ENCODE data around the gene ATG9B.

The ATG9B gene

DNA sequence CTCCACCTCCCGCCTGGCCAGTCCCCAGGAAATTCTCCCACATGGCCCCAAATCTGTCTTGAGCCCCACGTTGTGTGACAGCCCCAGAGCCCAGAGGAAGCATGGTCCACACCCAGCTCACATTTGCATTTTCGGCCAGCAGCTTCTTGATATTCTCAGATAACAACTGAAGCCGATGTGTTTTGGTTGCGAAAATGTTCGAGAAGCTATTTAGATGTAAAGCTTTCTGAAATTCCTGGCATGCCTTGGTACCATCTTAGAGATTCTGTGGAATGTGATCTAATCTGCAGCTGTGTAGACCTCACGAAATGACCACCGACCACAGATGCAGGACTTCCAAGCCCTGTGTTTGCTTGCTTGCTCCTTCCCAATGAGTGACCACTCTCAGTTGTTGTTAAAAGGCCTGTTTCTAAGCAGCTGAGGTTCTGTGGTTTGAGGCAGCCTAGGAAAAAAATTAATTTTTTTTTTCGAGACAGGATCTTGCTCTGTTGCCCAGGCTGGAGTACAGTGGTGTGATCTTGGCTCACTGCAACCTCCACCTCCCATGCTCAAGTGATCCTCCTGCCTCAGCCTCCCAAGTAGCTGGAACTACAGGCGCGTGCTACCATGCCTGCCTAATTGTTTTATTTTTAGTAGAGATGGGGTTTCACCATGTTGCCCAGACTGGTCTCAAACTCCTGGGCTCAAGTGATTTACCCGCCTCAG is 43.9 kb upstream of the ATG9B start:
- ATAC-seq, result peak; percentile 13; the same call in 1 of the 3 replicates
- no peak for TF ChIP-seq RARB (CRISPR knock-in tag; IDR thresholded peaks at IDR 0.05)
- peak; percentile 35; the same call in 1 of the 2 replicates for TF ChIP-seq ISL1 (CRISPR knock-in tag; IDR thresholded peaks at IDR 0.05)

DNA sequence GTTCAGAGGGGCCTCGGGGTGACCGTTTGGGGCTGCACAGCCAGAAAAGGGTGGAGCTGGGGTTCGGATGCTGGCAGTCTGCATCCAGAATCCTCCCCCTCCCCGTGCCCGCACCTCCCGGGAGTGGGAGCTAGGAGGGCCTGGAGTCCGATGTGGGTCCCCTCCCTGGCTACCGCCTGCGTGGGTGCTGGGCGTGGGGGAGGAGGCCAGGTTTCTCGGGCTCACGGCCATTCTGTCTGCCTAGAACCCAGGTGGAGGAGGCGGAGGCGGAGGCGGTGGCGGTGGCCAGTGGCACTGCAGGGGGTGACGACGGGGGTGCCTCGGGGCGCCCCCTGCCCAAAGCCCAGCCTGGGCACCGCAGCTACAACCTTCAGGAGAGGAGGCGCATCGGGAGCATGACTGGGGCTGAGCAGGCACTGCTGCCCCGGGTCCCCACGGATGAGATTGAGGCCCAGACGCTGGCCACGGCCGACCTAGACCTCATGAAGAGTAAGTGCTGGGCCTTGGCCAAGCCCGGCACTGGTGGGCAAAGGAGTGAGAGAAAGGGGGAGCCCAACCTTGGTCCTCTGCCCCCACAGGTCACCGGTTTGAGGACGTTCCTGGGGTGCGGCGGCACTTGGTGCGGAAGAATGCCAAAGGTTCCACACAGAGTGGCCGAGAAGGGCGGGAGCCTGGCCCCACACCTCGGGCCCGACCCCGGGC is 42.1 kb upstream of the ATG9B start:
- ATAC-seq, result no peak
- TF ChIP-seq, protein P1, sequence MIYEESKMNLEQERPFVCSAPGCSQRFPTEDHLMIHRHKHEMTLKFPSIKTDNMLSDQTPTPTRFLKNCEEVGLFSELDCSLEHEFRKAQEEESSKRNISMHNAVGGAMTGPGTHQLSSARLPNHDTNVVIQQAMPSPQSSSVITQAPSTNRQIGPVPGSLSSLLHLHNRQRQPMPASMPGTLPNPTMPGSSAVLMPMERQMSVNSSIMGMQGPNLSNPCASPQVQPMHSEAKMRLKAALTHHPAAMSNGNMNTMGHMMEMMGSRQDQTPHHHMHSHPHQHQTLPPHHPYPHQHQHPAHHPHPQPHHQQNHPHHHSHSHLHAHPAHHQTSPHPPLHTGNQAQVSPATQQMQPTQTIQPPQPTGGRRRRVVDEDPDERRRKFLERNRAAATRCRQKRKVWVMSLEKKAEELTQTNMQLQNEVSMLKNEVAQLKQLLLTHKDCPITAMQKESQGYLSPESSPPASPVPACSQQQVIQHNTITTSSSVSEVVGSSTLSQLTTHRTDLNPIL (CRISPR knock-in tag; IDR thresholded peaks at IDR 0.05; ENCODE audit: low read depth), result no peak
- no peak for TF ChIP-seq PPARA (CRISPR knock-in tag; IDR thresholded peaks at IDR 0.05; ENCODE audit: borderline replicate concordance)
- TF ChIP-seq, protein P2, sequence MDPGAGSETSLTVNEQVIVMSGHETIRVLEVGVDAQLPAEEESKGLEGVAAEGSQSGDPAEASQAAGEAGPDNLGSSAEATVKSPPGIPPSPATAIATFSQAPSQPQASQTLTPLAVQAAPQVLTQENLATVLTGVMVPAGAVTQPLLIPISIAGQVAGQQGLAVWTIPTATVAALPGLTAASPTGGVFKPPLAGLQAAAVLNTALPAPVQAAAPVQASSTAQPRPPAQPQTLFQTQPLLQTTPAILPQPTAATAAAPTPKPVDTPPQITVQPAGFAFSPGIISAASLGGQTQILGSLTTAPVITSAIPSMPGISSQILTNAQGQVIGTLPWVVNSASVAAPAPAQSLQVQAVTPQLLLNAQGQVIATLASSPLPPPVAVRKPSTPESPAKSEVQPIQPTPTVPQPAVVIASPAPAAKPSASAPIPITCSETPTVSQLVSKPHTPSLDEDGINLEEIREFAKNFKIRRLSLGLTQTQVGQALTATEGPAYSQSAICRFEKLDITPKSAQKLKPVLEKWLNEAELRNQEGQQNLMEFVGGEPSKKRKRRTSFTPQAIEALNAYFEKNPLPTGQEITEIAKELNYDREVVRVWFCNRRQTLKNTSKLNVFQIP (CRISPR knock-in tag; IDR thresholded peaks at IDR 0.05; ENCODE audit: borderline replicate concordance, low read depth), result no peak
- no peak for TF ChIP-seq CSDC2 (CRISPR knock-in tag; IDR thresholded peaks at IDR 0.05)

DNA sequence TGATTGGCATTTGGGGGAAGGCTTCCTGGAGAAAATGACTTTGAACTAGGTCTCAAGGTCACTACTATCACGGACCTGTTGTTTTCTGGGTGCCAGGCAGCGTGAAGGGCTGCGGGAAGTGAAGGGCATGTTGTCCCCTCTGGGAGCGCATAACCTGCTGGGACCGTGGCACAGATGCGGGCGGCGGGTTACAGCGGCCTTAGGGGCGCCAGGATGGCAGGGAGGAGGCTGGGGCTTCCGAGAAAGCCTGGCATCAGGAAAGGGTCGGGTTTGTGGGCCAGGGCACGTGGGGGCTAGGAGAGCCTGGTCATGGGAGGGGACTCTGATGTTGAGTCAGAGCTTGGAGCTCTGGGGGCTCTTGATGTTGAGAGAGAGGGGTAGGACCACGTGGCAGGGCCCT is 41.2 kb upstream of the ATG9B start:
- TF ChIP-seq PATZ1 (CRISPR knock-in tag; IDR thresholded peaks at IDR 0.05; ENCODE audit: borderline replicate concordance) (no peak), GLIS3 (CRISPR knock-in tag; IDR thresholded peaks at IDR 0.05) (no peak), ZFP3 (CRISPR knock-in tag; IDR thresholded peaks at IDR 0.05) (no peak), BACH2 (CRISPR knock-in tag; IDR thresholded peaks at IDR 0.05; ENCODE audit: borderline replicate concordance) (no peak), ARNTL (CRISPR knock-in tag; IDR thresholded peaks at IDR 0.05; ENCODE audit: borderline replicate concordance, low read depth) (no peak), ISL1 (CRISPR knock-in tag; IDR thresholded peaks at IDR 0.05) (no peak), SNAI2 (CRISPR knock-in tag; IDR thresholded peaks at IDR 0.05) (no peak), ESRRG (CRISPR knock-in tag; IDR thresholded peaks at IDR 0.05) (no peak), OSR1 (CRISPR knock-in tag; IDR thresholded peaks at IDR 0.05) (no peak), TOX (CRISPR knock-in tag; IDR thresholded peaks at IDR 0.05; ENCODE audit: borderline replicate concordance) (no peak)
- TF ChIP-seq, protein P3, sequence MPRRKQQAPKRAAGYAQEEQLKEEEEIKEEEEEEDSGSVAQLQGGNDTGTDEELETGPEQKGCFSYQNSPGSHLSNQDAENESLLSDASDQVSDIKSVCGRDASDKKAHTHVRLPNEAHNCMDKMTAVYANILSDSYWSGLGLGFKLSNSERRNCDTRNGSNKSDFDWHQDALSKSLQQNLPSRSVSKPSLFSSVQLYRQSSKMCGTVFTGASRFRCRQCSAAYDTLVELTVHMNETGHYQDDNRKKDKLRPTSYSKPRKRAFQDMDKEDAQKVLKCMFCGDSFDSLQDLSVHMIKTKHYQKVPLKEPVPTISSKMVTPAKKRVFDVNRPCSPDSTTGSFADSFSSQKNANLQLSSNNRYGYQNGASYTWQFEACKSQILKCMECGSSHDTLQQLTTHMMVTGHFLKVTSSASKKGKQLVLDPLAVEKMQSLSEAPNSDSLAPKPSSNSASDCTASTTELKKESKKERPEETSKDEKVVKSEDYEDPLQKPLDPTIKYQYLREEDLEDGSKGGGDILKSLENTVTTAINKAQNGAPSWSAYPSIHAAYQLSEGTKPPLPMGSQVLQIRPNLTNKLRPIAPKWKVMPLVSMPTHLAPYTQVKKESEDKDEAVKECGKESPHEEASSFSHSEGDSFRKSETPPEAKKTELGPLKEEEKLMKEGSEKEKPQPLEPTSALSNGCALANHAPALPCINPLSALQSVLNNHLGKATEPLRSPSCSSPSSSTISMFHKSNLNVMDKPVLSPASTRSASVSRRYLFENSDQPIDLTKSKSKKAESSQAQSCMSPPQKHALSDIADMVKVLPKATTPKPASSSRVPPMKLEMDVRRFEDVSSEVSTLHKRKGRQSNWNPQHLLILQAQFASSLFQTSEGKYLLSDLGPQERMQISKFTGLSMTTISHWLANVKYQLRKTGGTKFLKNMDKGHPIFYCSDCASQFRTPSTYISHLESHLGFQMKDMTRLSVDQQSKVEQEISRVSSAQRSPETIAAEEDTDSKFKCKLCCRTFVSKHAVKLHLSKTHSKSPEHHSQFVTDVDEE (CRISPR knock-in tag; IDR thresholded peaks at IDR 0.05), result no peak
- TF ChIP-seq, protein P2 (CRISPR knock-in tag; IDR thresholded peaks at IDR 0.05; ENCODE audit: borderline replicate concordance, low read depth), result no peak
- no peak for ATAC-seq

DNA sequence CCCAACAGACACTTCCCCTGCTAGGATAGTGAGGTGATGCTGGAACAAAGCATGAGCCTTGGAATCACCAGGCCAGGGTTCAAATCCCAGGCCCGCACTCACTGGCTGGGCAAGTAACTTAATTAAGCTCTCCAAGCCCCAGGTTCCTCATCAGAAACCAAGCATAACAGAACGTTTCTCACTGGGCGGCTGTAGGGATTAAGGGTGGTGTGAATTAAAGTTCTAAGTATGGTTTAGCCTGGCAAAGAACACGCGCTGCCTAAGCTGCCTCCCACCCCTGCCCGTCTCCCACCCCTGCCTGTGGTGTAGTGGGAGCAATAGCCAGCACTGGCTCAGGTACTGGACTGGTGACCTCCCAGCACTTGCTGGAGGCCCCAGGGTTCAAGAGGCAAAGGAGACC is 40.7 kb upstream of the ATG9B start:
- ATAC-seq, result no peak
- TF ChIP-seq PATZ1 (CRISPR knock-in tag; IDR thresholded peaks at IDR 0.05; ENCODE audit: borderline replicate concordance), result no peak
- no peak for TF ChIP-seq BACH2 (CRISPR knock-in tag; IDR thresholded peaks at IDR 0.05; ENCODE audit: borderline replicate concordance)
- no peak for TF ChIP-seq ZFP30 (CRISPR knock-in tag; IDR thresholded peaks at IDR 0.05)
- TF ChIP-seq, protein P4, sequence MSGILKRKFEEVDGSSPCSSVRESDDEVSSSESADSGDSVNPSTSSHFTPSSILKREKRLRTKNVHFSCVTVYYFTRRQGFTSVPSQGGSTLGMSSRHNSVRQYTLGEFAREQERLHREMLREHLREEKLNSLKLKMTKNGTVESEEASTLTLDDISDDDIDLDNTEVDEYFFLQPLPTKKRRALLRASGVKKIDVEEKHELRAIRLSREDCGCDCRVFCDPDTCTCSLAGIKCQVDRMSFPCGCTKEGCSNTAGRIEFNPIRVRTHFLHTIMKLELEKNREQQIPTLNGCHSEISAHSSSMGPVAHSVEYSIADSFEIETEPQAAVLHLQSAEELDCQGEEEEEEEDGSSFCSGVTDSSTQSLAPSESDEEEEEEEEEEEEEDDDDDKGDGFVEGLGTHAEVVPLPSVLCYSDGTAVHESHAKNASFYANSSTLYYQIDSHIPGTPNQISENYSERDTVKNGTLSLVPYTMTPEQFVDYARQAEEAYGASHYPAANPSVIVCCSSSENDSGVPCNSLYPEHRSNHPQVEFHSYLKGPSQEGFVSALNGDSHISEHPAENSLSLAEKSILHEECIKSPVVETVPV (CRISPR knock-in tag; IDR thresholded peaks at IDR 0.05), result no peak
- TF ChIP-seq ZNF565 (CRISPR knock-in tag; conservative IDR thresholded peaks at IDR 0.05; ENCODE audit: low read depth), result no peak
- TF ChIP-seq ISL1 (CRISPR knock-in tag; IDR thresholded peaks at IDR 0.05), result no peak
- no peak for TF ChIP-seq ESRRG (CRISPR knock-in tag; IDR thresholded peaks at IDR 0.05)
- TF ChIP-seq, protein P1 (CRISPR knock-in tag; IDR thresholded peaks at IDR 0.05; ENCODE audit: low read depth), result no peak

All from SK-N-SH treated with all-trans-retinoic acid at 6 μM for 48 hours (cell line).